MV-4-11 (cell line): ENCODE results near the gene PUS1.
A peak's percentile ranks its signal among the peaks of the same experiment; 100 is the strongest.
"Not testable (repeated sequence)": the region's sequence is repeated elsewhere in the genome, so short reads cannot be mapped to it uniquely, and the experiment has no call there.

ENCODE experiments used
- DNase-seq: peaks from one replicate; lab custom pipeline; 2025; lab: John Stamatoyannopoulos, UW

Gene PUS1

GRCh38 chr12:131960590-131961325 is 31.7 kb downstream of the PUS1 start:
- not testable (repeated sequence) for DNase-seq

- DNase-seq: not testable (repeated sequence)
Measured at GRCh38 chr12:131961328-131961727, 32.3 kb downstream of the PUS1 start.

- no peak for DNase-seq
Measured at GRCh38 chr12:131962069-131962468, 33.0 kb downstream of the PUS1 start.

- DNase-seq: no peak
Measured at GRCh38 chr12:131963381-131963780, 34.3 kb downstream of the PUS1 start.

- no peak for DNase-seq
Measured at GRCh38 chr12:131965073-131965472, 36.0 kb downstream of the PUS1 start.

- no peak for DNase-seq
Measured at GRCh38 chr12:131971226-131971625, 42.1 kb downstream of the PUS1 start.

- no peak for DNase-seq
Measured at GRCh38 chr12:131975228-131975627, 46.2 kb downstream of the PUS1 start.

GRCh38 chr12:131979606-131980005 is 50.5 kb downstream of the PUS1 start:
- no peak for DNase-seq

GRCh38 chr12:131980263-131980662 is 51.2 kb downstream of the PUS1 start:
- DNase-seq: no peak

- no peak for DNase-seq
Measured at GRCh38 chr12:131981388-131981787, 52.3 kb downstream of the PUS1 start.

GRCh38 chr12:131982041-131982440 is 53.0 kb downstream of the PUS1 start:
- no peak for DNase-seq

- DNase-seq: no peak
Measured at GRCh38 chr12:131983026-131983425, 54.0 kb downstream of the PUS1 start.

- DNase-seq: no peak
Measured at GRCh38 chr12:131983554-131983953, 54.5 kb downstream of the PUS1 start.

- peak; percentile 46 for DNase-seq
Measured at GRCh38 chr12:131984334-131984733, 55.3 kb downstream of the PUS1 start.

GRCh38 chr12:131985510-131985875 is 56.4 kb downstream of the PUS1 start:
- DNase-seq: peak; percentile 91

GRCh38 chr12:131986361-131986760 is 57.3 kb downstream of the PUS1 start:
- DNase-seq: no peak

GRCh38 chr12:131986910-131987309 is 57.8 kb downstream of the PUS1 start:
- no peak for DNase-seq

GRCh38 chr12:131987552-131987951 is 58.5 kb downstream of the PUS1 start:
- no peak for DNase-seq

GRCh38 chr12:131988054-131988796 is 59.1 kb downstream of the PUS1 start:
- no peak for DNase-seq

GRCh38 chr12:131989021-131989420 is 59.9 kb downstream of the PUS1 start:
- DNase-seq: no peak

GRCh38 chr12:131990066-131990979 is 61.2 kb downstream of the PUS1 start:
- DNase-seq: no peak

- no peak for DNase-seq
Measured at GRCh38 chr12:131990980-131991305, 61.9 kb downstream of the PUS1 start.
